Measurements from ENCODE around the gene POLR1E. TPM values are rescaled to one million over a fixed set of nuclear protein-coding genes. Genes with fewer than 3 reads are reported as not detected.

POLR1E gene
- polyA plus RNA-seq, 3 donors: 2.3 to 4.1 (median 2.4) TPM

GRCh38 chr9:37531699-37532098 lies 46.0 kb downstream of the POLR1E start:
- intact Hi-C loops (cut with micrococcal nuclease): no loop called here
- Mint-ChIP-seq H3K27ac (peak overlapping the region in 3 of 7 donors; percentile 14 to 86 (median 50)), H3K4me3 (peak overlapping the region; percentile 12 to 49), H3K9me3 (no peaks in the 10 kb centered on the region), H3K27me3 (ENCODE audit: low read depth in 3 of 3) (peaks cover 0 to 1% (median 0%) of the 10 kb centered on the region in 3 donors), H3K36me3 (no peaks in the 10 kb centered on the region), H3K4me1 (peaks cover 7% of the 10 kb centered on the region)
- H3K79me2 ChIP-seq (ENCODE audit: insufficient read depth, low read length): no peaks in the 10 kb centered on the region
- no peak for TF ChIP-seq CTCF (IDR thresholded peaks at IDR 0.05)
- no peaks in the 10 kb centered on the region for H4K20me1 ChIP-seq (ENCODE audit: insufficient read depth, low read length)
- H3K9me3 ChIP-seq (replicated peaks in 1 of 2; ENCODE audit: control insufficient read depth in 1 of 2, insufficient read depth in 1 of 2, low read length in 2 of 2): no peaks in the 10 kb centered on the region
- no peaks in the 10 kb centered on the region for H3K4me1 ChIP-seq (ENCODE audit: control insufficient read depth in 1 of 2, insufficient read depth in 2 of 2, low read length in 2 of 2)
- WGBS (ENCODE audit: insufficient coverage): 66% methylated on average over 10 of the region's 13 CpGs
- no peaks in the 10 kb centered on the region for H3K36me3 ChIP-seq (replicated peaks in 1 of 2; ENCODE audit: control insufficient read depth in 1 of 2, insufficient read depth in 2 of 2, low read length in 2 of 2)
- peak overlapping the region; percentile 27 for H2AFZ ChIP-seq (ENCODE audit: insufficient read depth, low read depth, low read length, poor library complexity, severe bottlenecking)
- no peak overlapping the region for H3K4me3 ChIP-seq (replicated peaks in 1 of 3; ENCODE audit: low read depth in 2 of 3, low read length in 3 of 3)
- no peaks in the 10 kb centered on the region for H3K27me3 ChIP-seq (ENCODE audit: control insufficient read depth in 2 of 2, insufficient read depth in 2 of 2, low read length in 2 of 2)
- H3K4me2 ChIP-seq (replicated peaks; ENCODE audit: extremely low read depth, low read length, poor library complexity, severe bottlenecking): peak overlapping the region; percentile 20
- DNase-seq: peak; percentile 4 to 21 (median 19)
- no peak overlapping the region for H3K27ac ChIP-seq (ENCODE audit: low read depth in 1 of 2, low read length in 2 of 2)
- no peak overlapping the region for H3K9ac ChIP-seq (ENCODE audit: insufficient read depth, low read length, poor library complexity, severe bottlenecking)

GRCh38 chr9:37534412-37534811 lies 48.7 kb downstream of the POLR1E start:
- H2AFZ ChIP-seq (ENCODE audit: insufficient read depth, low read depth, low read length, poor library complexity, severe bottlenecking): no peak overlapping the region
- Mint-ChIP-seq H3K27me3 (ENCODE audit: low read depth in 3 of 3) (peaks cover 0 to 2% (median 0%) of the 10 kb centered on the region in 3 donors), H3K27ac (no peak overlapping the region), H3K36me3 (no peaks in the 10 kb centered on the region), H3K4me1 (peaks cover 7% of the 10 kb centered on the region), H3K9me3 (no peaks in the 10 kb centered on the region), H3K4me3 (no peak overlapping the region)
- intact Hi-C loops (cut with micrococcal nuclease): no loop called here
- no peaks in the 10 kb centered on the region for H3K79me2 ChIP-seq (ENCODE audit: insufficient read depth, low read length)
- no peak overlapping the region for H3K27ac ChIP-seq (ENCODE audit: low read depth in 1 of 2, low read length in 2 of 2)
- WGBS (ENCODE audit: insufficient coverage): 97% methylated on average over 5 of the region's 7 CpGs
- no peak overlapping the region for H3K4me2 ChIP-seq (replicated peaks; ENCODE audit: extremely low read depth, low read length, poor library complexity, severe bottlenecking)
- H3K36me3 ChIP-seq (replicated peaks in 1 of 2; ENCODE audit: control insufficient read depth in 1 of 2, insufficient read depth in 2 of 2, low read length in 2 of 2): no peaks in the 10 kb centered on the region
- no peaks in the 10 kb centered on the region for H4K20me1 ChIP-seq (ENCODE audit: insufficient read depth, low read length)
- H3K4me3 ChIP-seq (replicated peaks in 1 of 3; ENCODE audit: low read depth in 2 of 3, low read length in 3 of 3): no peak overlapping the region
- no peak for TF ChIP-seq CTCF (IDR thresholded peaks at IDR 0.05)
- no peaks in the 10 kb centered on the region for H3K4me1 ChIP-seq (ENCODE audit: control insufficient read depth in 1 of 2, insufficient read depth in 2 of 2, low read length in 2 of 2)
- H3K9me3 ChIP-seq (replicated peaks in 1 of 2; ENCODE audit: control insufficient read depth in 1 of 2, insufficient read depth in 1 of 2, low read length in 2 of 2): no peaks in the 10 kb centered on the region
- no peaks in the 10 kb centered on the region for H3K27me3 ChIP-seq (ENCODE audit: control insufficient read depth in 2 of 2, insufficient read depth in 2 of 2, low read length in 2 of 2)
- no peak overlapping the region for H3K9ac ChIP-seq (ENCODE audit: insufficient read depth, low read length, poor library complexity, severe bottlenecking)
- DNase-seq: no peak
